Activated naive CD8-positive, alpha-beta T cell treated with anti-CD3 and anti-CD28 coated beads, Interleukin-2, amount 10 ng/mL, durations not matched to agents 7 days and 5 days (primary cell): Measurements from ENCODE around the gene COPS2. TPM values are rescaled to one million over a fixed set of nuclear protein-coding genes. Genes with fewer than 3 reads are reported as not detected.

Experiments
- ATAC-seq: fragments of 150-1000 bp; cut with Tn5 transposase; one replicate; pipeline ENCODE4 v1.10.0; 2021; ENCODE audit warnings: low read depth, moderate library complexity
- POLR2A ChIA-PET: fragments of 350-600 bp; sonication (Branson Sonifier 250); formaldehyde crosslinking; loops from one replicate; lab custom pipeline; 2021; ENCODE audit warnings: antibody characterized with exemption; lab: Charles Lee
- DNase-seq: peaks from one replicate; pipeline ENCODE4 v3.0.0; 2021
- H3K27ac Mint-ChIP-seq: one replicate; pipeline ENCODE4 v1.8.0; 2022; ENCODE audit warnings: mild to moderate bottlenecking, mixed read lengths
- H3K27me3 Mint-ChIP-seq: one replicate; pipeline ENCODE4 v1.8.0; 2022; ENCODE audit warnings: mild to moderate bottlenecking, moderate library complexity, mixed read lengths
- H3K36me3 Mint-ChIP-seq: one replicate; pipeline ENCODE4 v1.8.0; 2021; ENCODE audit warnings: mild to moderate bottlenecking, mixed read lengths
- H3K4me1 Mint-ChIP-seq: one replicate; pipeline ENCODE4 v1.8.0; 2021; ENCODE audit warnings: mixed read lengths
- H3K4me3 Mint-ChIP-seq: one replicate; pipeline ENCODE4 v1.8.0; 2022; ENCODE audit warnings: mild to moderate bottlenecking, moderate library complexity, mixed read lengths
- H3K9me3 Mint-ChIP-seq: one replicate; pipeline ENCODE4 v1.8.0; 2021; ENCODE audit warnings: mixed read lengths
- total RNA-seq, 2 experiments: library from RNA; stranded (reverse); gene quantifications; one replicate each; pipeline ENCODE4 v1.2.3, GENCODE V29; 2021

COPS2 gene
- total RNA-seq, 2 experiments from 2014 or later, result 58.9 to 61.1 TPM

DNA sequence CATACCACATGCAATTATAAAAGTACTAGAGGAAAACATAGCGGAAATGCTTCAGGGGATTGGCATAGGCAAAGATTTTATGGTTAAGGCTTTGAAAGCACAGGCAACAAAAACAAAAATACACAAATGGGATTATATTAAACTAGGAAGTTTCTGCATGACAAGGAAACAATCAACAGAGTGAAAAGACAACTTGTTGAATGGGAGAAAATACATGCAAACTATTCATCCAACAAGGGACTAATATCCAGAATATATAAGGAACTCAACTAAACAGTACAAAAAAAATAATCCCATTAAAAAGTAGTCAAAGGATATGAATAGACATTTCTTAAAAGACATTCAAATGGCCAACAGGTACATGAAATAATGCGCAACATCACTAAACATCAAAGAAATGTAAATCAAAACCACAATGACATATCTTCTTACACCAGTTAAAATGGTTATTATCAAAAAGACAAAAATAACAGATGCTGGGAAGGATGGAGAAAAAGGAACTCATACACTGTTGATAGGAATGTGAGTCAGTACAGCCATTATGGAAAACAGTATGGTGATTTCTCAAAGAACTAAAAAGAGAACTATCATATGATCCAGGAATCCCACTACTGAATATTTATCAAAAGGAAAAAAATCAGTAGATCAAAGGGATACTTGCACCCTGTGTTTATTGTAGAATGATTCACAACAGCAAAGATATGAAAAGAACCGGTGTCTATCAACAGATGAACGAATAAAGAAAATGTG lies 39.1 kb downstream of the COPS2 start:
- Mint-ChIP-seq H3K9me3 (peaks cover 7% of the 10 kb centered on the region), H3K27me3 (no peaks in the 10 kb centered on the region), H3K4me3 (no peak overlapping the region), H3K36me3 (peaks cover 45% of the 10 kb centered on the region), H3K4me1 (peaks cover 2% of the 10 kb centered on the region), H3K27ac (no peak overlapping the region)
- no peak for DNase-seq
- POLR2A ChIA-PET, result interaction anchor here (0.6 kb wide), 1 partner anchor 16 kb away, joined by 5 read pairs; no protein-coding TSS in a partner anchor
- no peak for ATAC-seq

DNA sequence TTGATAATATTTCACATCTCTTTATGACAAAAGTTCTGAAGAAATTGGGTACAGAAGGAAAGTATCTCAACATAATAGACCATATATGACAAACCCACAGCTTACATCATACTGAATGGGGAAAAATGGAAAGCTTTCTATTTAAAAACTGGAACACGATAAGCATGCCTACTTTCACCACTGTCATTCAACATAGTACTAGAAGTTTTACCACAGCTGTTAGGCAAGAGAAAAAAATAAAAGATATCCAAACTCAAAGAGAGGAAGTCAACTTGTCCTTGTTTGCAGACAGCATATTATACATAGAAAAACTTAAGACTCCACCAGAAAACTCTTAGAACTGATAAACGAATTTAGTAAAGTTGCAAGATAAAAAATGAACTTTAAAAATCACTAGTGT lies 40.3 kb downstream of the COPS2 start:
- peaks cover 50% of the 10 kb centered on the region for H3K36me3 Mint-ChIP-seq
- no peaks in the 10 kb centered on the region for H3K27me3 Mint-ChIP-seq
- H3K4me1 Mint-ChIP-seq, result no peaks in the 10 kb centered on the region
- no peak overlapping the region for H3K27ac Mint-ChIP-seq
- POLR2A ChIA-PET, result interaction anchor here (0.8 kb wide), 1 partner anchor 9 kb away, joined by 3 read pairs; no protein-coding TSS in a partner anchor
- ATAC-seq (no peak), DNase-seq (no peak)
- H3K9me3 Mint-ChIP-seq, result peaks cover 7% of the 10 kb centered on the region
- H3K4me3 Mint-ChIP-seq, result no peak overlapping the region

DNA sequence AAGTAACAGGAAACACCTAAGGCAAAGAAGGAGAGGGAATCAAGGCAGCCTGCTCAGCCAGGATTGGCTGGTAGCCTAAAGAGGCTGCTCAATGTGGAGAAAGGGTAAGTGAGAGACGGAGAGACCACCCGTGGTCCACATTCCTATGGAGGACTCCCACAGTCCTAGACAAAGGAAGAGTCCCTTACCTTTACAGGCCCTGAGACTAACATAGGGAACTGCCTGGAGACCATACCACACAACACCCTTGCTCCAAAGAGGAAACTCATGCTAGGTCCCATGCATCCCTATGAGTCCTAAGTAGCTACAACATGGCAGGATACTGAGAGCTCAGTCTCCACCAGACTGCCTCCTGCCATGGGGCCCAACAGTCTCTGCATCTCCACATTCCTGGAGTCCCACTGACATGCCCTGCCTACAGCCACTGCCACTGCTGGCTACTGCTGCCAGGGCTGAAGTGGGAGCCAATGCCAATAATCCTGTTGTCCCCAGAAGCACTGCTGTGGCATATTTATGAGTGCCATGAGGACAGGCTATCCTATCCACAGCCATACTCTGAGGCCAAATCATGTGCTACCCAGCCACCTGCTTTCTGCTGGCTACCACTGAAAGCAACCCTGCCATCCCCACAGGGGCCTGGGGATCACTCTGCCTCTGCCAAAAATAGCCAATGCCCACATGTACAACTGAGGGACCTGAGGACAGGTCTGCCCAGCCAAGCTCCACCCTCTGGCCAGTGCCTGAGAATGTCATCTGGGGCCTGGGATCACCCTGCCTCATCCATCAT lies 45.0 kb downstream of the COPS2 start:
- ATAC-seq (no peak), DNase-seq (no peak)
- Mint-ChIP-seq H3K27ac (no peak overlapping the region), H3K27me3 (no peaks in the 10 kb centered on the region), H3K4me3 (no peak overlapping the region), H3K9me3 (peaks cover 7% of the 10 kb centered on the region), H3K36me3 (peaks cover 50% of the 10 kb centered on the region), H3K4me1 (no peaks in the 10 kb centered on the region)
- POLR2A ChIA-PET, result no interaction called here

DNA sequence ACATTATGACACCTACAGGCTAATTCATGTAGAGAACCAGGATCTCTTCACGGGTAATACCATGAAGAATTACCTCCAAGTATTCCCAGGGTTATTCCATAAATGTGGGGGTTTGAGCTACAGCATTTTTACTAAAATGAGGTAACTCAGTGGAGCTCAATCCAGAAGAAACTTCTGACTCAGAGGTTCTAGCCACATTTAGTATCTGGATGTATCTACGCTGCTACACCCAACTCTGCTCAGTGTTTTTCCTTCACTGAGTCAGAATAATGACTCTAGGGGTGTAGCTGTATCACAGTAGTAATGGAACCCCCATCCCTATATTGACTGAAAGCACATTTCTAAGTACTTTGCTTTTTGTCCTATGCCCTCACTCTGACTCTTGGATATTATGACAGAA lies 52.4 kb downstream of the COPS2 start:
- ATAC-seq, result no peak
- H3K27me3 Mint-ChIP-seq, result no peaks in the 10 kb centered on the region
- H3K4me3 Mint-ChIP-seq, result no peak overlapping the region
- POLR2A ChIA-PET, result no interaction called here
- no peak for DNase-seq
- H3K9me3 Mint-ChIP-seq, result peaks cover 1% of the 10 kb centered on the region
- no peaks in the 10 kb centered on the region for H3K4me1 Mint-ChIP-seq
- peaks cover 11% of the 10 kb centered on the region for H3K36me3 Mint-ChIP-seq
- H3K27ac Mint-ChIP-seq, result no peak overlapping the region

DNA sequence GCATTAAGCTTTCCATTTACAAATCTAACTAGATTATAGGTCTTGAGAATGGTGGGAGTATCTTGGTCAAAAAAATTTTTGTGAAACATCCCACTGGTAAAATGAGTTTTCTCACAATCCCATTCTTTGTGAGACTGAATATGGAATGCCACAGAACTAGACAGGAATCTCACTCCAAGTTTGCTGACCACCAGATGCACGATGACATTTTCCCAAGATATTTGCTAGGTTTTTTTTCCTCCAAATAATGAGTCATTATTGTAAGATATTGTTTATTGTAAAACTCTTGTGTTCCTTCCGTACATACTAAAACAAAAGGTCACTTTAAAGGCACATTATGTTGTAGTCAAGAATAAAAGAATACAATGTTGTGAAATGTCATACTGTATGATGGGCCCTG lies 53.9 kb downstream of the COPS2 start:
- Mint-ChIP-seq H3K4me3 (no peak overlapping the region), H3K9me3 (peaks cover 1% of the 10 kb centered on the region), H3K27me3 (no peaks in the 10 kb centered on the region), H3K4me1 (no peaks in the 10 kb centered on the region), H3K27ac (no peak overlapping the region), H3K36me3 (peaks cover 16% of the 10 kb centered on the region)
- POLR2A ChIA-PET, result no interaction called here
- DNase-seq (no peak), ATAC-seq (no peak)

DNA sequence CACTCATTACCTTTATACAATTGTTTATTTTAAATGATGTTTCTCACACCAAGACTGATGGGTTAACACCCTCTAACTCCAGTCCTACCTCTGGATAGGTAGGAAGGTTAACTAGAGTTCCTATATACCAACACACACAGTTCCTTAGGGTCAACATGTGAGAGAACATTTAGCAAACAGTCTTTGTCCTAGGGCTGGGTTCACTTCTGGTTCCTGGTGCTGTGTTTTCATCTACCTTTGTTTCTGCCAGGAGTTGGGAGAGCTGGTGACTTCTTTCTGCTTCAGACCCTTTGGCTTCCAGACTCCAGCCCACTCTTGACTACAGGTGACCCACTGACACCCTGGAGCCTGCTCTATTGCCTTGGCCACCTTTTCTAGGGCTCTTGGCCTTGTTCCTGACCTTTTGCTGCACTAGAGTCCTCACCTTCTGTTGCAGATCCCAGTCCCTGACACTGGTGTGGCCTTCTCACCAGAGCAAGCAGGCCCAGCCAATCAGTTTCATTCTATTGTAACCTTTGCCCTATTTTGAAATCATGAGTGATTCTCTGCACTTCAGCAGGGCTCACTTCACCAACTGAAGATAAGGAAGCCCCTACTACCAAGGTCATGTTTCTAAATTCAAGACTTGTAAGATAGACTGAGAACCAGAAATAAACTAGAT lies 59.2 kb downstream of the COPS2 start:
- no peak for ATAC-seq
- H3K9me3 Mint-ChIP-seq, result peaks cover 1% of the 10 kb centered on the region
- H3K36me3 Mint-ChIP-seq, result peaks cover 11% of the 10 kb centered on the region
- no peak overlapping the region for H3K4me3 Mint-ChIP-seq
- no peak for DNase-seq
- H3K27ac Mint-ChIP-seq, result no peak overlapping the region
- H3K27me3 Mint-ChIP-seq, result no peaks in the 10 kb centered on the region
- POLR2A ChIA-PET, result no interaction called here
- no peaks in the 10 kb centered on the region for H3K4me1 Mint-ChIP-seq

DNA sequence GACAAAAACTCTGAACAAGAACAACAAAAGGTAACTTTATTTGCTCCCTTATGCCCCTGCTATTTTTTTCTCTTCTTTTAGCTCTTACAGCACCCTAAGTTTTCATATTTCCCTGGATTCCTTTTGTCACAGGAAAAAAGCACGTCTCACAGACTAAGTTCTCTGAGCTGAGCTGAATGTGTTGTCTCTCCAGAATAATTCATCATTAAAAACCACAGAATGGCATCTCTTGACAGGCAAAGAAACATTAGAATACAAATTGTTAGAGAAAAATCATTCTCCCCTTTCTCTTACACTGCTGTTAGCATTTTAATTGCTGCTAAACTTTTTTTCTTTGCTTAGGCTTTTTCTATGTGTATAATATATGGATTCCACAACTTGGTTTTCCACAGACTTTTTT lies 60.5 kb downstream of the COPS2 start:
- H3K36me3 Mint-ChIP-seq, result peaks cover 11% of the 10 kb centered on the region
- H3K9me3 Mint-ChIP-seq, result peaks cover 1% of the 10 kb centered on the region
- no peak for DNase-seq
- no peak for ATAC-seq
- no peaks in the 10 kb centered on the region for H3K4me1 Mint-ChIP-seq
- POLR2A ChIA-PET, result no interaction called here
- H3K27me3 Mint-ChIP-seq, result no peaks in the 10 kb centered on the region
- no peak overlapping the region for H3K27ac Mint-ChIP-seq
- H3K4me3 Mint-ChIP-seq, result no peak overlapping the region

DNA sequence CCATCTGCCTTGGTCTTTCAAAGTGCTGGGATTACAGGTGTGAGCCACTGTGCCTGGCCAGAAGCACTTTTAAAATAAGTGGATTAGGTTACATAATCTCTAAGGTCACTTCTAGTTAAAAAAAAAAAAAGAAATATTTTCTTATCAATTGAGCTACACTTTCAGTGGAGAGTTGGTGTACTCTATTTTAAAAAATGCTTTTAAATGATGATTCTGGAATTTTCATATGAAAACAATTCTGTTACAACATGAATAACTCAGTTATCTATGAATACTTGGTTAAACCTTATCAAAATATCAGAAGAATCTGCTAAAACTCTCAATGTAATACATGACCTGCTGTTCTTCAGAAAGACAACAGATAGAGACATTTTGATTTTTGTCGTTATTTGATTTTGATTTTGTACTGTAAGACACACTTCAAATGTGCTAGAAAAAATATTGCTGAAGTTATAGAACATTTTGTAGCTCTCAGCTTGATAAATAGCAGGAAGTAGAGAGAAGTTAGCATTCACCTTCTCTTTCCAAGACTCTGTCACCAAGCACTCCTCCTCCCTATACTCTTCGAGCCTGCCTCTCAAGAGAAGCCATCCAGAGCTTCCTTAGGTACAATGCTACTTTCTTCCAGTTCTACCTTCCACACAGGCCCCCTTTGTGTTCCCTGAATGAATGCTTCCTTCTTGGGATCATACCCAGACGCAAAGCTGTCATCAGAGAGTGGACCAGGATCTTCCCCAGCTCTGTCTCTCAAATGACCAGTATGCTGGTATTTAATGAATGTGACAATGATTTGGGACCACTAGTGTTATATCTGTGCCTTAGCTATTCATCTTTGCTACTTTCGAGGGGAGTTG lies 61.9 kb downstream of the COPS2 start:
- Mint-ChIP-seq H3K27me3 (no peaks in the 10 kb centered on the region), H3K4me1 (no peaks in the 10 kb centered on the region), H3K4me3 (no peak overlapping the region), H3K9me3 (no peaks in the 10 kb centered on the region), H3K36me3 (peaks cover 8% of the 10 kb centered on the region), H3K27ac (peak overlapping the region; percentile 22)
- POLR2A ChIA-PET, result no interaction called here
- no peak for DNase-seq
- no peak for ATAC-seq

DNA sequence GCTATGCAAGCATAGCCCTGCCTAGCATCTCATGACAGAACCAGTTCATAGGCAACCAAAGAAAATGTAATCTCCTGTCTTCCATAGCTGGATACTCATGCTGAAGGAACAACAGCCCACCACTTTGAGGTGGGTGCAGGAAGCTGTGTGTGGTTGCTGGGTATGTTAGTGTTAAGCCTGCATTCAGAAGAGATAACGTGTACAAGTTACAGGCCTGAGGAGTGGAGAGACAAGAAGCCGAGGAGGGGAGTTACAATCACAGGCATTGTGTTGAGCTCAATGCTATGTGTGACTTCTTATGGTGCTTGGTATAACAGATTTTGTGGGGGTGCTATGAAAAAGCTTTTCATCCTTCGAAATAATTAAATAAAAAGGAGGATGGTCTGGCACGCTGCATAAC lies 66.4 kb downstream of the COPS2 start:
- Mint-ChIP-seq H3K4me3 (no peak overlapping the region), H3K36me3 (no peaks in the 10 kb centered on the region), H3K4me1 (no peaks in the 10 kb centered on the region), H3K27me3 (peaks cover 10% of the 10 kb centered on the region), H3K9me3 (no peaks in the 10 kb centered on the region), H3K27ac (no peak overlapping the region)
- no peak for ATAC-seq
- POLR2A ChIA-PET, result no interaction called here
- DNase-seq, result no peak

DNA sequence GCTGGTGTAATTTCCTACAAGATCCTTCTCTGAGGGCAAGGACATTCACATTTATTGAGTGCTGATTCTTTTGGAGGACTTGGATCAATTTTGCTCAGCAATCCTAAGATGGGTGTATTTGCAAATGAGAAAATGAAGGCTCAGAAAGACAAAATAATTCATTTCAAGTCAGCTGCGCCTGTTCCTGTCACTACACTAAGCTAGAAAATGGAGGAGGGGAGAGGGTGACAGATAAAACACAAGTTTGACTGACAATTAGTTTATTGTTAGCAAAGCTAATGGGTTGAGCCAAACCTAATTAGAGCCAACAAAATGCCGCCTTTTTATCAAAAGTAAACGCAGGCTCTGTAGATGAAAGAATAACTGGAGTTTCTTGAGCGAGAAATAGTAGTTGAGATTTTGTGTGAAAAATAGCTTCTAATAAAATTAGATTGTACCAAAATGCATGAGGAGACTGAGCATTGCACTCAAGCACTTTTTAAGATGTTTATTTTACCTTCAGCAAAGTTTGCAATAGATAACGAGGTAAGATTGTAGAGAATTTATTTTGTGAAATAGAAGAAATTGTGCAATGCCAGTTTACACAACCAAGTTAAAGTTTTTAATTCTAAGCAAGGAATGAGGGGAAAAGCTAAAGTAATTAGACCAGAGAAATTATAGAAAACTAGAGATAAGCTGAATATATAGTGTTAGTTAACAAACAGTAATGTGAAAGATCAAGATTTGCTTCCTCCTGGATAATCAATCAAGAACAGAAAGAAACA lies 69.5 kb downstream of the COPS2 start:
- DNase-seq (no peak), ATAC-seq (no peak)
- H3K36me3 Mint-ChIP-seq, result no peaks in the 10 kb centered on the region
- H3K4me3 Mint-ChIP-seq, result no peak overlapping the region
- H3K9me3 Mint-ChIP-seq, result no peaks in the 10 kb centered on the region
- no peaks in the 10 kb centered on the region for H3K4me1 Mint-ChIP-seq
- H3K27ac Mint-ChIP-seq, result no peak overlapping the region
- peaks cover 12% of the 10 kb centered on the region for H3K27me3 Mint-ChIP-seq
- POLR2A ChIA-PET, result no interaction called here

DNA sequence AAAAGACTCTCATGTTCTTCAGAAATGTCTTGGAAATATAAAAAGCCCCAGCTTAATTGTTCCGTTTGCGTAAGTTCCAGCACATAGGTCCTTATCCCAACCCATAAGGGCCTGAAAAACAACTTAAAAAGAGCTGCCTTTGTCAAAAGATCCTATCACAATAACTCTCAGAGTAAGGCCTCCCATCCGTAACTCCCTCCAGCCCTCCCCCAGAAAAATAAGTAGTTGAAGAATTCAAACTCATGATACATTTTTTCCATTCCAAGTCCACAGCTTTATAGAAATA lies 71.2 kb downstream of the COPS2 start:
- no peak overlapping the region for H3K4me3 Mint-ChIP-seq
- DNase-seq, result no peak
- H3K36me3 Mint-ChIP-seq, result no peaks in the 10 kb centered on the region
- POLR2A ChIA-PET, result no interaction called here
- no peaks in the 10 kb centered on the region for H3K4me1 Mint-ChIP-seq
- no peak overlapping the region for H3K27ac Mint-ChIP-seq
- no peaks in the 10 kb centered on the region for H3K9me3 Mint-ChIP-seq
- peaks cover 15% of the 10 kb centered on the region for H3K27me3 Mint-ChIP-seq
- ATAC-seq, result no peak

DNA sequence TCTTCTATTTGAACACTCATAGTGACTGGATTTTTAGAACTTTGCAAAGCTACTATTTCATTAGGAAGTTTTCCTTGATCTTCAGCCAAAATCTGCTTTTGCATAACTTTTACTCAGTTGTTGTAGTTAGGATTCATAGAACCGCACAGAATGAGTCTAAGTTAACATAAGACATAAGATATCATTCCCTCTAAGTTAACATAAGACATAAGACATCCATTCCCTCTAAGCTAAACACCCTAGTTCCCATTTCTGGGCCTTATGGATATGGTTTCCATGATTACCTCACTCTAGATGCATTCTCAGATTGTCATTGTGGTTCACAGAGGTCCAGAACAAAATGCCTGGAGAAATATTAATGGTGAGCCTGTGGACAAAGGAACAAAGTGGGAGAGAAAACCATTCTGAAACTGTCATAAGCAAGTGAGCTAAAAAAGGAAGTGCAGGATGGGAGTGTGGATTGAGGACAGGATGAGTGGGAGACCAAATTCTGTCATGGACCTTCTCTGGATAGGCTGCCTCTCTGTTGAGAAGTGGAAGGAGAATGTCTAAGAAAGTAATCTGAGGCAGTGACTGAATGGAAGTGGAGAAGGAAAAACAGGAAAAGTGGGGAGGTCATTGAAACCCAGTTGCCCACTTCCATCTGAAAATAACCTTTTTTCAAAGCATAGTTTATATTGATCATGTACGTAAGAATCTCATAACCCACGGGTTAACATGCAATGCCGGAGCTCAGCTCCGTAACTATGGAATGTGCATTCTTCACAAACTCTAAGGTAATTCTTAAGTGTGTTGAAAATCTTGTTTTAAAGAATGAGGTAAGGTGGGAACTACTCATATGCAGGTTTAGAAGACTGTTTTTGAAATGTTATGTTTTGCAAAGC lies 71.8 kb downstream of the COPS2 start:
- no peak for ATAC-seq

More for the DNA sequence above, 71.8 kb downstream of the COPS2 start:
- no peaks in the 10 kb centered on the region for H3K4me1 Mint-ChIP-seq
- DNase-seq, result no peak
- peaks cover 15% of the 10 kb centered on the region for H3K27me3 Mint-ChIP-seq
- no peak overlapping the region for H3K27ac Mint-ChIP-seq
- H3K4me3 Mint-ChIP-seq, result no peak overlapping the region
- no peaks in the 10 kb centered on the region for H3K36me3 Mint-ChIP-seq
- POLR2A ChIA-PET, result no interaction called here
- H3K9me3 Mint-ChIP-seq, result no peaks in the 10 kb centered on the region
